NCI-H1694 (cell line): ENCODE measurements around the gene TNFSF15.

ENCODE experiments used
- DNase-seq: peaks from one replicate; lab custom pipeline; 2025; lab: John Stamatoyannopoulos, UW

Gene TNFSF15

GRCh38 chr9:114805670-114806525 is at the start of gene TNFSF15:
TSS of gene TNFSF15 (minus strand) at chr9:114806039. CDS start at chr9:114806012, 27 bp downstream.
- DNase-seq, result no peak

GRCh38 chr9:114855488-114855887 is 49.6 kb upstream of the TNFSF15 start:
- DNase-seq, result no peak

- no peak for DNase-seq
Measured at GRCh38 chr9:114854736-114855355, 49.0 kb upstream of the TNFSF15 start.

GRCh38 chr9:114853071-114853855 is 47.4 kb upstream of the TNFSF15 start:
- no peak for DNase-seq

GRCh38 chr9:114852050-114852594 is 46.3 kb upstream of the TNFSF15 start:
- DNase-seq, result no peak

GRCh38 chr9:114851306-114851705 is 45.5 kb upstream of the TNFSF15 start:
- no peak for DNase-seq

- DNase-seq, result no peak
Measured at GRCh38 chr9:114850871-114851270, 45.0 kb upstream of the TNFSF15 start.

GRCh38 chr9:114849450-114849849 is 43.6 kb upstream of the TNFSF15 start:
- no peak for DNase-seq

GRCh38 chr9:114847492-114848417 is 41.9 kb upstream of the TNFSF15 start:
- no peak for DNase-seq

- DNase-seq, result no peak
Measured at GRCh38 chr9:114845373-114845772, 39.5 kb upstream of the TNFSF15 start.

- DNase-seq, result no peak
Measured at GRCh38 chr9:114844766-114845165, 38.9 kb upstream of the TNFSF15 start.

GRCh38 chr9:114837923-114838322 is 32.1 kb upstream of the TNFSF15 start:
- no peak for DNase-seq

GRCh38 chr9:114836769-114837168 is 30.9 kb upstream of the TNFSF15 start:
- no peak for DNase-seq

GRCh38 chr9:114834386-114834785 is 28.5 kb upstream of the TNFSF15 start:
- no peak for DNase-seq

GRCh38 chr9:114830546-114830945 is 24.7 kb upstream of the TNFSF15 start:
- no peak for DNase-seq

GRCh38 chr9:114829574-114830440 is 24.0 kb upstream of the TNFSF15 start:
- no peak for DNase-seq

GRCh38 chr9:114828303-114828650 is 22.4 kb upstream of the TNFSF15 start:
- no peak for DNase-seq

GRCh38 chr9:114827641-114828302 is 21.9 kb upstream of the TNFSF15 start:
- no peak for DNase-seq

- no peak for DNase-seq
Measured at GRCh38 chr9:114826431-114826830, 20.6 kb upstream of the TNFSF15 start.
